ENCODE data around the gene FAM177A1. TPM values are rescaled to one million over a fixed set of nuclear protein-coding genes. Genes with fewer than 3 reads are reported as not detected.

Gene FAM177A1
- total RNA-seq, 1 donor from 2014 or later, result 46.2 TPM

GRCh38 chr14:35113308-35113950, 67.4 kb downstream of the FAM177A1 start:
- no peaks in the 10 kb centered on the region for H3K27me3 Mint-ChIP-seq
- no peak for DNase-seq (ENCODE audit: low spot score, unreplicated experiment)
- H3K9me3 Mint-ChIP-seq (ENCODE audit: low read depth), result peaks cover 8% of the 10 kb centered on the region
- H3K36me3 Mint-ChIP-seq (ENCODE audit: insufficient read depth), result peaks cover 45% of the 10 kb centered on the region
- no peak overlapping the region for H3K4me3 Mint-ChIP-seq (ENCODE audit: low read depth)
- H3K27ac Mint-ChIP-seq, result peak overlapping the region; percentile 95
- TF ChIP-seq CTCF (IDR thresholded peaks at IDR 0.05; ENCODE audit: unreplicated experiment), result no peak
- peaks cover 15% of the 10 kb centered on the region for H3K4me1 Mint-ChIP-seq (ENCODE audit: low read depth)

- no peak overlapping the region for H3K4me3 Mint-ChIP-seq (ENCODE audit: low read depth)
- no peak for TF ChIP-seq CTCF (IDR thresholded peaks at IDR 0.05; ENCODE audit: unreplicated experiment)
- peaks cover 46% of the 10 kb centered on the region for H3K36me3 Mint-ChIP-seq (ENCODE audit: insufficient read depth)
- no peaks in the 10 kb centered on the region for H3K27me3 Mint-ChIP-seq
- H3K4me1 Mint-ChIP-seq (ENCODE audit: low read depth), result peaks cover 15% of the 10 kb centered on the region
- DNase-seq (ENCODE audit: low spot score, unreplicated experiment), result no peak
- H3K27ac Mint-ChIP-seq, result peak overlapping the region; percentile 95
- H3K9me3 Mint-ChIP-seq (ENCODE audit: low read depth), result peaks cover 8% of the 10 kb centered on the region
Observed at GRCh38 chr14:35114036-35114435, 68.0 kb downstream of the FAM177A1 start.

GRCh38 chr14:35116242-35116641, 70.2 kb downstream of the FAM177A1 start:
- Mint-ChIP-seq H3K4me3 (ENCODE audit: low read depth) (no peak overlapping the region), H3K27ac (no peak overlapping the region), H3K4me1 (ENCODE audit: low read depth) (peaks cover 18% of the 10 kb centered on the region), H3K9me3 (ENCODE audit: low read depth) (peaks cover 7% of the 10 kb centered on the region), H3K27me3 (no peaks in the 10 kb centered on the region), H3K36me3 (ENCODE audit: insufficient read depth) (peaks cover 37% of the 10 kb centered on the region)
- no peak for TF ChIP-seq CTCF (IDR thresholded peaks at IDR 0.05; ENCODE audit: unreplicated experiment)
- no peak for DNase-seq (ENCODE audit: low spot score, unreplicated experiment)

GRCh38 chr14:35117112-35117511, 71.0 kb downstream of the FAM177A1 start:
- H3K36me3 Mint-ChIP-seq (ENCODE audit: insufficient read depth), result peaks cover 29% of the 10 kb centered on the region
- no peak for TF ChIP-seq CTCF (IDR thresholded peaks at IDR 0.05; ENCODE audit: unreplicated experiment)

GRCh38 chr14:35121026-35121886, 75.2 kb downstream of the FAM177A1 start:
- Mint-ChIP-seq H3K27me3 (no peaks in the 10 kb centered on the region), H3K4me3 (ENCODE audit: low read depth) (peak overlapping the region; percentile 99), H3K27ac (peak overlapping the region; percentile 100), H3K4me1 (ENCODE audit: low read depth) (peaks cover 18% of the 10 kb centered on the region), H3K9me3 (ENCODE audit: low read depth) (no peaks in the 10 kb centered on the region), H3K36me3 (ENCODE audit: insufficient read depth) (peaks cover 17% of the 10 kb centered on the region)
- DNase-seq (ENCODE audit: low spot score, unreplicated experiment), result no peak
- no peak for TF ChIP-seq CTCF (IDR thresholded peaks at IDR 0.05; ENCODE audit: unreplicated experiment)

More at GRCh38 chr14:35117112-35117511, 71.0 kb downstream of the FAM177A1 start:
- H3K9me3 Mint-ChIP-seq (ENCODE audit: low read depth), result no peaks in the 10 kb centered on the region
- H3K4me1 Mint-ChIP-seq (ENCODE audit: low read depth), result peaks cover 18% of the 10 kb centered on the region
- no peak overlapping the region for H3K27ac Mint-ChIP-seq
- no peak for DNase-seq (ENCODE audit: low spot score, unreplicated experiment)
- no peak overlapping the region for H3K4me3 Mint-ChIP-seq (ENCODE audit: low read depth)
- no peaks in the 10 kb centered on the region for H3K27me3 Mint-ChIP-seq
